Keratinocyte (primary cell): ENCODE results near the gene SUN2.

Experiments used
- EZH2 ChIP-seq: IDR thresholded peaks from one replicate; pipeline ENCODE4 v1.6.1; 2012; ENCODE audit warnings: inconsistent platforms, mild to moderate bottlenecking, low read length, moderate library complexity
- TF ChIP-seq, protein P1 (sequence below), 3 experiments: IDR thresholded peaks in 1 of 3; conservative IDR thresholded peaks in 1 of 3; optimal IDR thresholded peaks in 1 of 3; 2 replicates in 2 of 3; 3 replicates in 1 of 3; pipeline versions ENCODE3 to v1.5.1; 2011; ENCODE audit warnings: low read length in 3 of 3, mild to moderate bottlenecking in 3 of 3, moderate library complexity in 2 of 3, control low read depth in 1 of 3, inconsistent platforms in 1 of 3; ENCODE audit not compliant: insufficient read depth in 2 of 3; ENCODE audit errors: extremely low read depth in 1 of 3

DNA sequence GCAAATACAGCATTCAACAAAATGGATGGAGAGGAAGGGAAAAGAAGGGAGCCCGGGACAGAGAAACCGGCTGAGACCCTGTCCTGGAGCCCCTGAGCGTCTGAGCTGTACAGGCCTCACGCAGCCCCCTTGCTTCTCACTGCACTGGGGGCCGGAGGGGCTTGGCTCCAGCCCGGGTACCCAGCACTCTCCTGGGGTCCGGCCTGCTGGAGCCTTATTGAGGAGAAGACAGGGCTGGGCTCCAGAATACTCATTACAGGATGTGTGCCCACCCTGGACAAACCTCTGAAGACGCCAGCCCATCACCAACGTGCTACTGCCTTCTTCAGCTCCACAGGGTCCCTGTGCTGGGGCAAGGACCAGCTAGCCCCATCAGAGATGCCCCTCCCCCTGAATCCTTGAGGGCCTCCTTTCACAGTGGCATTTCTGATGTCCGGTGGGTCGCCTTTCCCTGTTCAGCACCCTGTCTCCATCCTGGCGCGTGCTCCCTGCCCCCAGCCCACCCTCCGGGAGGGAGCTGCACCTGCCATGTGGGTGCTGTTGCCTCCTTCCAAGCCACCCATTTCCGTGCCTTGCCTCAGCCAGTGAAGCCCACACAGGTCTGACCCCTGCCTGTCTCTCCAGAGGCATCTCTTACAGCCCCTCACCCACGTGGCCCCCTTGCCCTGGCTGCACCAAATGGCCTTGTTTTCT, 14.6 kb upstream of the SUN2 start:
- TF ChIP-seq, protein P1, sequence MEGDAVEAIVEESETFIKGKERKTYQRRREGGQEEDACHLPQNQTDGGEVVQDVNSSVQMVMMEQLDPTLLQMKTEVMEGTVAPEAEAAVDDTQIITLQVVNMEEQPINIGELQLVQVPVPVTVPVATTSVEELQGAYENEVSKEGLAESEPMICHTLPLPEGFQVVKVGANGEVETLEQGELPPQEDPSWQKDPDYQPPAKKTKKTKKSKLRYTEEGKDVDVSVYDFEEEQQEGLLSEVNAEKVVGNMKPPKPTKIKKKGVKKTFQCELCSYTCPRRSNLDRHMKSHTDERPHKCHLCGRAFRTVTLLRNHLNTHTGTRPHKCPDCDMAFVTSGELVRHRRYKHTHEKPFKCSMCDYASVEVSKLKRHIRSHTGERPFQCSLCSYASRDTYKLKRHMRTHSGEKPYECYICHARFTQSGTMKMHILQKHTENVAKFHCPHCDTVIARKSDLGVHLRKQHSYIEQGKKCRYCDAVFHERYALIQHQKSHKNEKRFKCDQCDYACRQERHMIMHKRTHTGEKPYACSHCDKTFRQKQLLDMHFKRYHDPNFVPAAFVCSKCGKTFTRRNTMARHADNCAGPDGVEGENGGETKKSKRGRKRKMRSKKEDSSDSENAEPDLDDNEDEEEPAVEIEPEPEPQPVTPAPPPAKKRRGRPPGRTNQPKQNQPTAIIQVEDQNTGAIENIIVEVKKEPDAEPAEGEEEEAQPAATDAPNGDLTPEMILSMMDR (optimal IDR thresholded peaks at IDR 0.05 in 1 of 3, IDR thresholded peaks at IDR 0.05 in 1 of 3, conservative IDR thresholded peaks at IDR 0.05 in 1 of 3; ENCODE audit: extremely low read depth in 1 of 3, insufficient read depth in 2 of 3, low read length in 3 of 3) = no peak
- no peak for TF ChIP-seq EZH2
